ENCODE results near the gene OR5L1.

The OR5L1 gene

DNA sequence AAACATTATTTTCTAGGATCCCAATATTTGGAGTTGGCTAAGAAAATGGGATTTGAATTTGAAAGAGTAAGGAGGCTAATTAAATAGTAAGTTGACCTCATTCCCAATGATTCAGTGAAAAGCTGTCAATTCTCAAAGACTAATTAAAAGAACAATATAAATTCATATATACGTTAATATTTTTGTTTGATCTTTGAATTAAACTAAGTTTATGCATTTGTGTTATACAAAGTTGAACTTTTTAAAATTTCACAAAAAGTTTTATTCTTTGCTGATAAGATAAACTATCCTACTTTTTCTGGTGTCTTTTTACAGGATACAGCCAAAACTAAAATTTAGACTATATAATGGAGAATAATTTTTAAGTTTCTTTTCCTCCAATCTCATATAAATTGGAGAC is at the start of gene OR5L1:
TSS of gene OR5L1 (plus strand) at position 301 of the 400 bp plus-strand sequence. CDS start 100 bp downstream, outside the sequence.
- no peak for DNase-seq

DNA sequence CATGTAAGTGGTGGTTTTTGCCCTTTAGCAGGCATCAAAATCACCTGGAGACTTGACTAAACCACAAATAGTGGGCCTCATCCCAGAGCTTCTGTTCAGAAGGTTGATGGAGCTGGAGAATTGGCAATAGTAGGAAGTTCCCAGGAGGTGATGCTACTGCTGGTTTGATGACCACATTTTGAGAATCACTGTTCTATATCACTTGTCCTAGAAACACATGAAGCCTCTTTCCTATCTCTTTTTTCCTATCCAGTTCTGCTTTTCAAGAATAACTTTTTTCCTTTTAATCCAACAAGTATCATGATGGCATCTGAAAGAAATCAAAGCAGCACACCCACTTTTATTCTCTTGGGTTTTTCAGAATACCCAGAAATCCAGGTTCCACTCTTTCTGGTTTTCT is 38.0 kb upstream of the OR5L1 start, which contains the start of gene OR5D13:
TSS of gene OR5D13 (plus strand) at position 301 of the 400 bp plus-strand sequence. CDS start at position 301, 0 bp downstream.
- no peak for DNase-seq

DNA sequence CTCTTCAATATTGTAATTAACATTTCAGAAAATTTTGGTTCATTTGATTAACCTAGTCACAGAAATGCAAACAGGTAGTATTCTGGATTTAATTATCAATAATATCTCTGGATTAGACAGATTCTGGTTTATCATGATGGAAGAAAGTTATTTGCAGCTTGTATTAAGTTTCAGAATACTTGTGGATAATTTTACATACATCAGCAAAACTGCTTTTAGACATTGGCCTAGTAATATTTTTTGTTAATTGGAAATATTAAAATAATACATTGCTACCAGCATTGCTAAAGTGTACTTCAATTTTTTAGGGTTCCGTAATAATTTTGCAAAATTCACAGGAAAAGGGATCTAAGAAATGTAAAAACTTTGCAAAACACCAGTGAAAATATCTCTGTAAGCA is 19.6 kb upstream of the OR5L1 start:
- no peak for DNase-seq

DNA sequence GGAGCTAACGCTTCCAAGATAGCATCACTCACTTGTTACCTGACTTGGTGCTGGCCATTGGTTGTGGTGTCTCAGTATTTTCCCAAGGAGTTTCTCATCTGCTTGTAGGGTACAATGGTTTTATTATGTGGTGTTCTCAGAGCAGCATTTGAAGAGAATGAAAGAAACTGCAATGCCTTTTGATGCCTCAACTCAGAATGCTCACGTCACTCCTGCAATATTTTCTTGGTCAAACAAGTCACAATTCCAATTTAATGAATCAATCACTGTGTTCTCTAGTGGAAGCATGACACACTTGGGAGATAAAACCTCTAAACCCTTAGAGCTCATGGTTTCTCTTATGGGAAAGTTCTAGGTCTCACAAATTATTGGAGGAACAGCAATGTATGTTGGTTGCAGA is 17.8 kb upstream of the OR5L1 start:
- no peak for DNase-seq

DNA sequence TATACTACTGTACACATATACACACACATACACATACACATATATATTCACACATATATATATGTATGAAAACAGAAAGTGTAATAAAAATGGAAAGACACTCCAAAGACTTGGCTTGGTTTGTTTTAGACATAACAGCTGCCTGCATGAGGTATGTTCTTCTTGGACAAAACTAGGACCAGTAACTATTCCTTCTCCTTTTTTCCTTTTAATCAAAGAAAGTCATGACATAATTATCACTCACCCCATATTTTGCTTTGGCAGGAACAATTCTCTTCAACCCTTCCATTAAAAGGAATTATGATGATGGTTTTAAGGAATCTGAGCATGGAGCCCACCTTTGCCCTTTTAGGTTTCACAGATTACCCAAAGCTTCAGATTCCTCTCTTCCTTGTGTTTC is 15.9 kb upstream of the OR5L1 start, which contains the start of gene OR5D14:
TSS of gene OR5D14 (plus strand) at position 301 of the 400 bp plus-strand sequence. CDS start at position 301, 0 bp downstream.
- no peak for DNase-seq

DNA sequence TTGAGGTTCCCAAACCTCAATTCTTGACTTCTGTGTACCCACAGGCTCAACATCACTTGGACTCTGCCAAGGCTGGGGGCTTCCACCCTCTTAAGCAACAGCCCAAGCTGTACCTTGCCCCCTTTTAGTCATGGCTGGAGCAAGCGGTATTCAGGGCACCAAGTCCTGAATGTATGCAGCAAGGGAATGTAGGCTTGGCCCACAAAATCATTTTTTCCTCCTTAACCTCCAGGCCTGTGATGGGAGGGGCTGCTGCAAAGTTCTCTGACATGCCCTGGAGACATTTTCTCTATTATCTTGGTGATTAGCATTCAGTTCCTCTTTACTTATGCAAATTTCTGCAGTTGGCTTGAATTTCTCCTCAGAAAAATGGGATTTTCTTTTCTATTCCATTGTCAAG is 4.9 kb upstream of the OR5L1 start:
- DNase-seq = no peak

DNA sequence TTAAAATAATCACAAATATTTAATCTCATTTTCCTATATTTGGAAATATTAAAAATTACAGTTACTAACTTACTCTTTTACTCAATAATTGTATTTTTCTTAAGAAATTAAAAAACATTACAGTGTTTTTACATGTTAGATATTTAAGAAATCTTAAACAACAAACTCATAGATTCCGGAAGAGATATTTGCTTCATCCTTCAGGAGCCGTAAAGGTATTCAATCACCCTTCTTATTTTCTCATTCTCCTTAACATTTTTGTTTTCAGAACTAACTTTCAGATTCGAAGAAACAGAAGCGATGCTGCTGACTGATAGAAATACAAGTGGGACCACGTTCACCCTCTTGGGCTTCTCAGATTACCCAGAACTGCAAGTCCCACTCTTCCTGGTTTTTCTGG is 8.2 kb downstream of the OR5L1 start, which contains the start of gene OR5D18:
TSS of gene OR5D18 (plus strand) at position 301 of the 400 bp plus-strand sequence. CDS start at position 301, 0 bp downstream.
- DNase-seq = no peak

DNA sequence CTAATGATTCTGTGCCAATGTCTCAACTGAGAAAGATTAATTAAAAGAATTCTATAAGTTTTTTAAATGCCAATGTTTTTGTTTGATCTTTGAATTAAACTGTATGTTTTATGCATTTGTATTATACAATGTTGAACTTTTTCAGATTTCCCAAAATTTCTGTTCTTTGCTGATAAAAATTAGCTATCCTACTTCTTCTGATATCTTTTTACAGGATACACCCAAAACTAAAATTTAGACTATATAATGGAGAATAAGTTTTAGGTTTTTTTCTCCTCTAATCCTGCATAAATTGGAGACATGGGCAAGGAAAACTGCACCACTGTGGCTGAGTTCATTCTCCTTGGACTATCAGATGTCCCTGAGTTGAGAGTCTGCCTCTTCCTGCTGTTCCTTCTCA is 15.8 kb downstream of the OR5L1 start, which contains the start of gene OR5L2:
TSS of gene OR5L2 (plus strand) at position 301 of the 400 bp plus-strand sequence. CDS start at position 301, 0 bp downstream.
- no peak for DNase-seq

DNA sequence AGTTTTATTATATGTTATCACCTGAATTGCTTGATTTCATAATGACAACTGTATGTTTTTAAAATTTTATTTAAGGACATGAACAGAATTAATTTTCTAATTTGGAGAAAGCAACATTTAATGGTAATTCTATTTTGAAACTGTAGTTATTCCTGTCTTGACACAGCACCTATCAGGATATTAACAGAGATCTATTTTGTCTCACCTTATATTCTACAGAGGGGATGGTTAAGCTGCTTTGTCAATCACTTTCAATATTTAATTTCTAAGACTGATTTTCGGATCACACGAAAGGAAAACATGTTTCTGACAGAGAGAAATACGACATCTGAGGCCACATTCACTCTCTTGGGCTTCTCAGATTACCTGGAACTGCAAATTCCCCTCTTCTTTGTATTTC is 27.3 kb downstream of the OR5L1 start, which contains the start of gene OR5D16:
TSS of gene OR5D16 (plus strand) at position 301 of the 400 bp plus-strand sequence. CDS start at position 301, 0 bp downstream.
- DNase-seq = no peak

DNA sequence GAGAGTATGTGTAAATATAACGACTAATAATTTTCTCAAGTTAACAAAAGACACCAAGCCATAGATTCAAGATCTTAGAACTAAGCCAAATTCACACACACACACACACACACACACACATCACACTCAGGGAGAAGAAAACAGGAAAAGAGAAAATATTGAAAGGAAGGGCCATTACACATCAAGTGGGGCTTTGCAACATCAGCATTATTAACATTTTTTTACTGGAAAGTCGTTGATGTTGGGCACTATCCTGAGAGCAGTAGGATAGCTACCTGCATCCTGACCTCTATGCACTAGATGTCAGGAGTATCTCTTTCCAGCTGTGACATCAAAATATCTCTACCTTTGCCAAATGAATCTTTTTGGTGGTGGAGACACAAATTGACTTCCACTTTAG is 36.3 kb downstream of the OR5L1 start:
- no peak for DNase-seq

DNA sequence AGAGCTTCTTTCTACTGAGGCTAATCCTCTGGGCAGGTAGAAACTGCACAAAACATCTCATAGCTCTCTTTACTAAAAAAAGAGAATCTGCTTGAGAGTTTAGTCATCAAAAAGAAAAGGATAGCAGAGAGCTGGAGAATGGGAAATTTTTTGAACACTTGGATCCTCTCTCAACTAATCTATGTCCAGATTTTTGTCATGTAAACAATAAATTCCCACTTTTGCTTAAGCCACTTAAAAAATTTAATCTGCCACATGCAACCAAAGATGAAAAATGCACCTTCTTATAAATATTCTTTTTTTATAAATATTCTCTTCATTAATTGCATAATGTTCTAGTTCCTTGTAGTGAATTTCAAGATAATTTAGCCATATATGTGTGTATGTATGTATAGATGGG is 37.9 kb downstream of the OR5L1 start:
- DNase-seq = no peak

DNA sequence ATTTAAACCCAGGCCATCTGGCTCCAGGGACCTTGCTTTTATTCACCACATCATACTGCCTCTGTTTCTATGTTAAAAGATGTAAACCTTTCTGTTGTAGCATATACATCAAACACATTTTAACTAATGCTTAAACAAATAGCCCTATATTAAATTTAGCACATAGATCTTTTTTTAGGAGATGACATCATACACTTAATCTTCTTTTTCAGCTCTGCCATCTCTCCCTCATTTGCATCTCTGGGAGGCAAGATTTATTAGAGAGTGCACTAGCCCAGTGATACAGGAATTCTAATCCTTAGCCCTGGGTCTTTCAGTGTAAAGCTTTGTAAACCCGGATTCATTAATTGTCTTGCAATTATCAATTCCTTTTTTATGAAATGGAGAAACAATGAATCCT is 41.0 kb downstream of the OR5L1 start:
- DNase-seq = no peak

DNA sequence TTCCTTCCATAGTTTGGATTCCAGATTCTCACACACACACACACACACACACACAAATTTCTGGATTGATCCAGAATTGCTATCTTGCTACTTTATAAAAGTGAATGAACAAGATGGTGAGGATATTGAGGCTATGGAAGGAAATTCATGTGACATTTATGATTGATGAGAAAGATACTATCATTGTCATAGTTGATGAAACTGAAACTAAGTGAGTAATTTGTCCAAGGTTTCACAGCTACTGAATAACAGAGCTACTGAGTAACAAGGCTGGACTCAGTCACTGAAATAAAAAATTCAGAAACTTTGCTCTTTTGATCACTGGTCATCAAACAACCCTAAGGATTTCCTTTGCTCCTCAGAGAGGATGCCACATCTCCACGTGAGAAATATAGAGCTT is 43.5 kb downstream of the OR5L1 start:
- no peak for DNase-seq

Measured in CD4-positive, alpha-beta T cell treated with Interleukin-12 subunit alpha and Interleukin-12 subunit beta, for 1 hour (primary cell).